HFF-Myc (cell line): ENCODE results near the gene IFT43.

ENCODE experiments used
- DNase-seq: peaks from one replicate; pipeline ENCODE4 v3.0.0-alpha.2; 2011; ENCODE audit warnings: low read depth; ENCODE audit errors: extremely low read depth
- H3K4me3 ChIP-seq: replicated peaks from 2 replicates; pipeline ENCODE4 v1.5.1; 2011; ENCODE audit warnings: low read depth, mild to moderate bottlenecking, control low read depth, low read length
- CTCF ChIP-seq: IDR thresholded peaks from 2 replicates; pipeline ENCODE4 v1.5.1; 2012; ENCODE audit warnings: mild to moderate bottlenecking, low read depth, low read length, control low read depth; ENCODE audit errors: missing control alignments

Gene IFT43

DNA sequence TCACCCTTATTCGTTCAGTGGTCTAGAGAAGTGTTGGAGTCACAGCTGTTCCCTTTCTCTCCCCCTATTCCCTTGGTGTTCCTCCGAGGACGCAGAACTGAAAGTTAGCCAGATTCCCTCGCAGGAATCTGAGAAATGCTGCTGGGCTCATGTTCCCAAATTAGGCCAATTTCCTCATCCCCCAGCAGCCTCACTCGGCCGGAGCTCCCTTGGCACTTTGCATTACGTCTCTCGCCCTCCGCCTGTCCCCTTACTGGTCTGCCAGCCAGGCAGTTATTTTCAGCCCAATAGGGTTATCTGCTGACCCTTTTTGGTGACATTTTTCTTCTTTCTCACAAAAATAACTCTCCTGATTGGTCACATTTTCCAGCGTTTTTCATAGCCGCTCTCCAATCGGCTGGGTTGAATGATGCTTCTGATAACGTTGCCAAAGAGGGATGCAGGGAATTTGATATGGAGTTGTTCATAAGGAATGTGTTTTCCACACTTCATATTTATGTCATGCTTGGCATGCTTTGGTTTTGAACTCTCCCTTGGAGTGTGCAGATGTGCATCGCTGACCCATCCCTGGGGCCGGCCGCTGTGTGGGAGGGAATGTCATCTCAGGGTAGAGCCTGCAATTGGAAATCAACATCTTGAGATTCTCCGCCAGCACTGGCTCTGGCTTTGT lies 9.9 kb downstream of the IFT43 start:
- DNase-seq = no peak
- TF ChIP-seq CTCF = no peak
- H3K4me3 ChIP-seq = no peak overlapping the region

DNA sequence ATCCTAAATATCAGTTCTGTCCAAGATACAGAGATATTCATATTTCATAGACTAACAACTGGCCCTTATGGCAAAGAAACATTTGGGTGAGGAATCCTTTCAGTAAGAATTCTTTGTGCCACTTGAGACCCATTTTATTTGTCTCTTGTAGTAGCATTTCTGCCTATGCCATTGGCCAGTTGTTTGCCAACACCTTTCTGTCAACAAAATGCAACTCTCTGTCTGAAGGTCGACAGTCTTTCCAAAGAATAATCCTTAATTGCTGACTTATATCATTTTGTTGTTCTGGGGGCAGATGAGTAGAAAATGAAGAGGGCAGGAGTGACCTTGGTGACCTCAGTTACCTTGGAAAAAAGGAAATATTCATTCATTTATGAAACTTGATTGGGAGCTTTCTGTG lies 10.9 kb downstream of the IFT43 start:
- TF ChIP-seq CTCF = no peak
- no peak for DNase-seq
- no peak overlapping the region for H3K4me3 ChIP-seq

GRCh38 chr14:75999511-76000190 lies 14.1 kb downstream of the IFT43 start:
- DNase-seq = no peak
- TF ChIP-seq CTCF = no peak
- H3K4me3 ChIP-seq = no peak overlapping the region

DNA sequence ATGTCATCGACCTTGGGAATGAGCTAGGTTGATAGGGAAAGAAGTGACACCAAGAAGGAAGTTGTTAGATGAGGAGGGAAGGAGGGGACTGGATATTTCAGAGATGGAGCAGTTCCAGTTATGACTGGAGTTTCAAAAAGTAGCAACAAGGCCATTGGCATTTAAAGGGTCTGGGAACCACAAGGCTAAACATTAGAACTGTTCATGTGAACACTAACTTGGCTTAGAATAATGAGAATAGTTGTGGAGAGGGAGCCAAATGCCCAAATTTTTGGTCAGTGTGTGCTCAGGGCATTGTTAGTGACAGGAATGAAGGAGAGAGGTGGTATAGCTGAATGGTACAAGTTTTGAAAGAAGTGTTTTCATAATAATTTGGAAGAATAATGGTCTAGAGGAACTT lies 16.8 kb downstream of the IFT43 start:
- no peak overlapping the region for H3K4me3 ChIP-seq
- DNase-seq = no peak
- TF ChIP-seq CTCF = no peak

GRCh38 chr14:76006253-76006652 lies 20.7 kb downstream of the IFT43 start:
- no peak for TF ChIP-seq CTCF
- DNase-seq = no peak
- no peak overlapping the region for H3K4me3 ChIP-seq

- TF ChIP-seq CTCF = no peak
- no peak overlapping the region for H3K4me3 ChIP-seq
- DNase-seq = no peak
Observed at GRCh38 chr14:76007379-76007778, 21.8 kb downstream of the IFT43 start.
